ENCODE data around the gene RALB.
"Not testable (repeated sequence)": the region's sequence is repeated elsewhere in the genome, so short reads cannot be mapped to it uniquely, and the experiment has no call there.

RALB gene

GRCh38 chr2:120298173-120298835, 45.7 kb downstream of the RALB start:
- DNase-seq = no peak

- DNase-seq = no peak
Observed at GRCh38 chr2:120299004-120299403, 46.4 kb downstream of the RALB start.

- DNase-seq = no peak
Observed at GRCh38 chr2:120299561-120299960, 46.9 kb downstream of the RALB start.

- no peak for DNase-seq
Observed at GRCh38 chr2:120300385-120300784, 47.7 kb downstream of the RALB start.

GRCh38 chr2:120301284-120301683, 48.6 kb downstream of the RALB start:
- no peak for DNase-seq

- no peak for DNase-seq
Observed at GRCh38 chr2:120302301-120302700, 49.6 kb downstream of the RALB start.

GRCh38 chr2:120303177-120303576, 50.5 kb downstream of the RALB start:
- no peak for DNase-seq

GRCh38 chr2:120305296-120305695, 52.6 kb downstream of the RALB start:
- no peak for DNase-seq

- no peak for DNase-seq
Observed at GRCh38 chr2:120305937-120306490, 53.4 kb downstream of the RALB start.

- DNase-seq = no peak
Observed at GRCh38 chr2:120307482-120307881, 54.8 kb downstream of the RALB start.

- DNase-seq = no peak
Observed at GRCh38 chr2:120308038-120308910, 55.6 kb downstream of the RALB start.

- DNase-seq = no peak
Observed at GRCh38 chr2:120310136-120310535, 57.5 kb downstream of the RALB start.

GRCh38 chr2:120310841-120311240, 58.2 kb downstream of the RALB start:
- not testable (repeated sequence) for DNase-seq

GRCh38 chr2:120312076-120312475, 59.4 kb downstream of the RALB start:
- no peak for DNase-seq

- peak; percentile 76 for DNase-seq
Observed at GRCh38 chr2:120312860-120313694, 60.4 kb downstream of the RALB start.

- DNase-seq = no peak
Observed at GRCh38 chr2:120313695-120314615, 61.3 kb downstream of the RALB start.

- DNase-seq = no peak
Observed at GRCh38 chr2:120314690-120315366, 62.2 kb downstream of the RALB start.

GRCh38 chr2:120315367-120316033, 62.8 kb downstream of the RALB start:
- no peak for DNase-seq

GRCh38 chr2:120316071-120316470, 63.4 kb downstream of the RALB start:
- DNase-seq = no peak

- DNase-seq = no peak
Observed at GRCh38 chr2:120316528-120317179, 64.0 kb downstream of the RALB start.

Measured in CD4-positive, alpha-beta T cell treated with Interleukin-10 for 1 hour (primary cell).